Upper lobe of left lung (tissue), 6 donors: ENCODE data around the gene ATP6V0A1. TPM values are rescaled to one million over a fixed set of nuclear protein-coding genes. Genes with fewer than 3 reads are reported as not detected.
A peak's percentile ranks its signal among the peaks of the same experiment; 100 is the strongest.
"Not testable (repeated sequence)": the region's sequence is repeated elsewhere in the genome, so short reads cannot be mapped to it uniquely, and the experiment has no call there.

Experiments
- ATAC-seq, 2 donors: fragments of 200-7000 bp; cut with Tn5 transposase; one replicate each; pipeline ENCODE4 v1.9.1; 2022; ENCODE audit warnings: mild to moderate bottlenecking in 2 of 2, moderate library complexity in 2 of 2; ENCODE audit not compliant: low FRiP score in 2 of 2
- DNase-seq, 2 donors: peaks; one replicate each; pipeline ENCODE4 v3.0.0-alpha.2; 2019 to 2020
- H3K27ac ChIP-seq, 4 donors: fragments of 200-600 bp; sonication (generic); one replicate each; pipeline ENCODE4 v1.5.1; 2016 to 2019
- H3K27me3 ChIP-seq, 4 donors: fragments of 200-600 bp; sonication (generic); one replicate each; pipeline ENCODE4 v1.5.1; 2017 to 2019
- H3K36me3 ChIP-seq, 4 donors: fragments of 200-600 bp; sonication (generic); one replicate each; pipeline ENCODE4 v1.5.1; 2016 to 2019
- H3K4me1 ChIP-seq, 4 donors: fragments of 200-600 bp; sonication (generic); one replicate each; pipeline ENCODE4 v1.5.1; 2018 to 2019
- H3K4me3 ChIP-seq, 4 donors: fragments of 200-600 bp; sonication (generic); one replicate each; pipeline ENCODE4 v1.5.1; 2017 to 2019; ENCODE audit warnings: mild to moderate bottlenecking in 2 of 4, moderate library complexity in 1 of 4
- H3K9me3 ChIP-seq, 4 donors: fragments of 200-600 bp; sonication (generic); one replicate each; pipeline ENCODE4 v1.5.1; 2018 to 2019
- CTCF ChIP-seq, 6 experiments: fragments of 450-650 bp in 4 of 6; fragments of 200-600 bp in 2 of 6; sonication (generic) in 2 of 6; IDR thresholded peaks; one replicate each; pipeline ENCODE4 v1.5.1; 2016 to 2019; ENCODE audit warnings: antibody characterized with exemption in 6 of 6
- EP300 ChIP-seq, 4 donors: sonication (generic); formaldehyde crosslinking; IDR thresholded peaks; one replicate each; pipeline ENCODE4 v1.5.1; 2017; ENCODE audit warnings: antibody characterized with exemption in 4 of 4, control low read depth in 2 of 4
- POLR2A ChIP-seq, 4 donors: fragments of 450-650 bp; IDR thresholded peaks; one replicate each; pipeline ENCODE4 v1.5.1; 2016 to 2017; ENCODE audit warnings: antibody characterized with exemption in 4 of 4, mild to moderate bottlenecking in 2 of 4
- POLR2AphosphoS5 ChIP-seq, 2 donors: sonication (generic); formaldehyde crosslinking; IDR thresholded peaks; one replicate each; pipeline ENCODE4 v1.5.1; 2017; ENCODE audit warnings: antibody characterized with exemption in 2 of 2
- WGBS, 2 donors: methylation state at CpG; one replicate each; pipeline ENCODE4 v1.1.5; 2017 to 2018; 5-methylcytosine and 5-hydroxymethylcytosine counted together
- total RNA-seq, 6 donors: library from RNA; depleted of rRNA in 4 of 6; stranded (reverse); fragments of >200 nt in 4 of 6; gene quantifications; one replicate each; pipeline versions ENCODE4 v1.1.0 to v1.2.1, GENCODE V29; 2016 to 2021
- donor health status: DM: no; HTN: no; CAD: no; lungs with moderate emphysema.
- donor health status: DM: no; HTN: yes; CAD: no; lungs with severe emphysema.

The ATP6V0A1 gene
- total RNA-seq, 6 donors from 2014 or later: 68.3 to 212 (median 118) TPM

DNA sequence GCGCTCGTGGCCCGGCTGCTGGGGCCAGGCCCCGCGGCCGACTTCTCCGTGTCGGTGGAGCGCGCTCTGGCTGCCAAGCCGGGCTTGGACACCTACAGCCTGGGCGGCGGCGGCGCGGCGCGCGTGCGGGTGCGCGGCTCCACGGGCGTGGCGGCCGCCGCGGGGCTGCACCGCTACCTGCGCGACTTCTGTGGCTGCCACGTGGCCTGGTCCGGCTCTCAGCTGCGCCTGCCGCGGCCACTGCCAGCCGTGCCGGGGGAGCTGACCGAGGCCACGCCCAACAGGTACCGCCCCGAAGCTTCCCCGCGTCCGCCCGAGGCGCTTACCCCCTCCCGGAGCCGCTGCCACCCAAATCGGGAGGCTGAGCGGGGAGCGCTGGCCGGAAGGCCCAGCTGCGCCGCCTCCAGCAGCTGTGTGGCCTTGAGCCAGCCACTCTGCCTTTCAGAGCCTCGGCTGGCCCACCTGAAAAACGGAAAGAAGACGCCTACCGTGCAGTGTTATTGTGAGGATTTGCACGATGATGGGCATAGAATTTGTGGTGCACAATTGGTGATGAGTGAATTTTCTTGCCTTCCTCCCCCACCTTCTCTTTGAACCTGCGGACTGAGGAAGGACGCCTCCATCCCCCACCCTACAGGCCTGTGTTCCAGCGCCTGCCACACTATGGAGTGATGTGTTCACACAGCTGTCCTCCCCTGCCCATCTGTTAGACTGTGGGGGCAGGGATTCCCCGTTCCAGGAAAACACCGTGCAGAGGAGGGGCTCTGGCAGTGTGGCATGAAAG is 77.9 kb downstream of the ATP6V0A1 start:
- H3K27me3 ChIP-seq: no peaks in the 10 kb centered on the region
- WGBS, 2 donors: 0 to 2% methylated on average over 33 to 39 of the region's 65 CpGs
- TF ChIP-seq CTCF (IDR thresholded peaks at IDR 0.05): peak in 2 of 6 experiments; percentile 42 to 66
- TF ChIP-seq POLR2AphosphoS5 (IDR thresholded peaks at IDR 0.05): peak; percentile 21 to 27
- TF ChIP-seq POLR2A (IDR thresholded peaks at IDR 0.05): peak in 1 of 4 donors; percentile 62
- TF ChIP-seq EP300 (IDR thresholded peaks at IDR 0.05): no peak
- H3K4me1 ChIP-seq: peaks cover 19 to 36% (median 22%) of the 10 kb centered on the region in 4 donors
- no peaks in the 10 kb centered on the region for H3K9me3 ChIP-seq
- peak overlapping the region; percentile 80 to 93 (median 84) for H3K27ac ChIP-seq
- DNase-seq (peak; percentile 93 to 95), ATAC-seq (peak; percentile 63 to 80)
- peaks cover 0 to 28% (median 20%) of the 10 kb centered on the region in 4 donors for H3K36me3 ChIP-seq
- H3K4me3 ChIP-seq: peak overlapping the region; percentile 27 to 98 (median 77)

- peak overlapping the region; percentile 80 to 93 (median 84) for H3K27ac ChIP-seq
- no peak for TF ChIP-seq EP300 (IDR thresholded peaks at IDR 0.05)
- TF ChIP-seq POLR2A (IDR thresholded peaks at IDR 0.05): no peak
- no peak for TF ChIP-seq CTCF (IDR thresholded peaks at IDR 0.05)
- TF ChIP-seq POLR2AphosphoS5 (IDR thresholded peaks at IDR 0.05): no peak
- peaks cover 16 to 31% (median 19%) of the 10 kb centered on the region in 4 donors for H3K4me1 ChIP-seq
- DNase-seq (peak in 1 of 2 donors; percentile 79), ATAC-seq (no peak)
- H3K36me3 ChIP-seq: peaks cover 0 to 34% (median 24%) of the 10 kb centered on the region in 4 donors
- H3K4me3 ChIP-seq: peak overlapping the region; percentile 27 to 98 (median 77)
- 84 to 87% methylated on average over 13 to 31 of the region's 31 CpGs for WGBS, 2 donors
- H3K9me3 ChIP-seq: no peaks in the 10 kb centered on the region
- H3K27me3 ChIP-seq: no peaks in the 10 kb centered on the region
Observed at GRCh38 chr17:42537156-42537805, 78.6 kb downstream of the ATP6V0A1 start.

- Histone ChIP-seq H3K36me3 (peaks cover under 1 to 41% (median 30%) of the 10 kb centered on the region in 4 donors), H3K27me3 (no peaks in the 10 kb centered on the region), H3K4me3 (no peak overlapping the region), H3K4me1 (peaks cover 14 to 24% (median 18%) of the 10 kb centered on the region in 4 donors), H3K9me3 (no peaks in the 10 kb centered on the region), H3K27ac (peak overlapping the region in 1 of 4 donors; percentile 93)
- DNase-seq (no peak), ATAC-seq (no peak)
- no peak for TF ChIP-seq POLR2AphosphoS5 (IDR thresholded peaks at IDR 0.05)
- WGBS, 2 donors: 89 to 98% methylated on average over 5 of the region's 5 CpGs
Observed at GRCh38 chr17:42537826-42538451, 79.3 kb downstream of the ATP6V0A1 start.

DNA sequence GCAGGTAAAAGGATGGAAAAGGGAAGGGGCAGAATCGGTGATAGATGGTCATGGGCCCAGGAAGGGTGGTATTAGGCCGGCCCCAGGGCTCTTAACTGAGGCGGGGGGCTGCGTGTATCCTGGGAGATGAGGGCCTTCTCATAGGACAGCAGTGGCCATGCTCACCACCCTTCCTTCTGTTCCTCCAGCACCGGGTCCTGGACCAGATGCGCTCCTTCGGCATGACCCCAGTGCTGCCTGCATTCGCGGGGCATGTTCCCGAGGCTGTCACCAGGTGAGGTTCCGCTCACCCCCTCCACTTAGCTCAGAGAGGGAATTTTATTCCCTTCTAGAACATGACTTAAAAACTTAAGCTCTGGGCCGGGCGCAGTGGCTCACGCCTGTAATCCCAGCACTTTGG is 79.8 kb downstream of the ATP6V0A1 start:
- TF ChIP-seq CTCF (IDR thresholded peaks at IDR 0.05): no peak
- TF ChIP-seq POLR2A (IDR thresholded peaks at IDR 0.05): no peak
- TF ChIP-seq POLR2AphosphoS5 (IDR thresholded peaks at IDR 0.05): no peak
- TF ChIP-seq EP300 (IDR thresholded peaks at IDR 0.05): no peak
- Histone ChIP-seq H3K27me3 (no peaks in the 10 kb centered on the region), H3K4me1 (peaks cover 14 to 23% (median 18%) of the 10 kb centered on the region in 4 donors), H3K9me3 (no peaks in the 10 kb centered on the region), H3K4me3 (no peak overlapping the region), H3K36me3 (peaks cover 4 to 46% (median 35%) of the 10 kb centered on the region in 4 donors), H3K27ac (no peak overlapping the region)
- DNase-seq (no peak), ATAC-seq (no peak)
- WGBS, 2 donors: 92 to 95% methylated on average over 12 to 14 of the region's 14 CpGs

GRCh38 chr17:42540558-42540957 is 81.9 kb downstream of the ATP6V0A1 start:
- H3K4me3 ChIP-seq, DNase-seq, H3K27ac ChIP-seq, H3K9me3 ChIP-seq, H3K27me3 ChIP-seq, ATAC-seq: not testable (repeated sequence)
- H3K36me3 ChIP-seq: peaks cover 7 to 61% (median 43%) of the 10 kb centered on the region in 4 donors
- WGBS, 2 donors: 86 to 92% methylated on average over 4 of the region's 4 CpGs
- H3K4me1 ChIP-seq: peaks cover 10 to 18% (median 14%) of the 10 kb centered on the region in 4 donors
